NCI-H345 treated with DMSO at 0.1 percent for 48 hours (cell line): ENCODE results near the gene P2RX2.

Experiments
- DNase-seq: peaks from one replicate; lab custom pipeline; 2025; ENCODE audit not compliant: unreplicated experiment; lab: John Stamatoyannopoulos, UW

Gene P2RX2

DNA sequence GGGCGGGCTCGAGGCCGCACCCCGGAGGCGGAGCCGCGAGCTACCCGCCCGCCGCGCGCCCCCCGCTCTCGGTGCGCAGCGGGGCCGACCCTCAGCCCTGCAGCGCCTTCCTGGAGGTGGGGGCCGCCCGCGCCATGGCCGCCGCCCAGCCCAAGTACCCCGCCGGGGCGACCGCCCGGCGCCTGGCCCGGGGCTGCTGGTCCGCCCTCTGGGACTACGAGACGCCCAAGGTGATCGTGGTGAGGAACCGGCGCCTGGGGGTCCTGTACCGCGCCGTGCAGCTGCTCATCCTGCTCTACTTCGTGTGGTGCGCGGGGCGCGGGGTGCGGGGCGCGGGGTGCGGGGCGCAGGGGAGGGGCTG, at the start of gene P2RX2:
P2RX2 (plus strand) TSS at position 94 of the 361 bp plus-strand sequence; CDS start at position 135, 41 bp downstream.
- DNase-seq, result no peak

DNA sequence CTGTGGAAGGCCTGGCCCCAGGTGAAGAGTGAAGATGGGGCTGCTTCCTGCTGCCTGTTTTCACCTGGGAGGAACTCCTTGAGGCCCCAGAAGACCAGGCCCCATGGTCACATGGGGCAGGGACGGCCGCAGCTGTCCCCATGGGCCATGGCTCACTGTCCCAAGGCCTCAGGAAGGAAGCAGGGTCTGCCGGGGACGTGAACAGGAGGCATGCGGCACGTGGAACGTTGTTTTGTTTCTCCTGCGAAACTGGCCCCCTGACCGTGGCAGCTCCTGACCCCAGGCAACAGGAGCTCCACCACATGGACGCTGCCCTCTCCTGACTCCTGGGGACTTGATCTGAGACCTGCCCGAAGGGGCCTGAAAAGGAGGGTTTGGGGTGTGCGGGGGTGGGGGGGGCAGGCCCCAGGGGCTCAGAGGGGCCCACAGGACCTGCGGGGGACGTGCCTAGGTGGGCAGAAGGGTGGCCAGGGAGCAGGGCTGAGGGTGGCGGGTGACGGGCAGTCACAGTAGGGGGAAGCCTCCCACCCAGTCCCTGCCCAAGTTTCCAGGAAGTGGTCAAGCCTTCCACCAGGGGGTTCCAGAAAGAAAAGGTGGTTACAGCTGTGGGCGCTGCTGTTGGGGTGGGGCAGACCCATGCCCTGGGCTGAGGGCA, 49.6 kb upstream of the P2RX2 start:
- DNase-seq, result no peak

DNA sequence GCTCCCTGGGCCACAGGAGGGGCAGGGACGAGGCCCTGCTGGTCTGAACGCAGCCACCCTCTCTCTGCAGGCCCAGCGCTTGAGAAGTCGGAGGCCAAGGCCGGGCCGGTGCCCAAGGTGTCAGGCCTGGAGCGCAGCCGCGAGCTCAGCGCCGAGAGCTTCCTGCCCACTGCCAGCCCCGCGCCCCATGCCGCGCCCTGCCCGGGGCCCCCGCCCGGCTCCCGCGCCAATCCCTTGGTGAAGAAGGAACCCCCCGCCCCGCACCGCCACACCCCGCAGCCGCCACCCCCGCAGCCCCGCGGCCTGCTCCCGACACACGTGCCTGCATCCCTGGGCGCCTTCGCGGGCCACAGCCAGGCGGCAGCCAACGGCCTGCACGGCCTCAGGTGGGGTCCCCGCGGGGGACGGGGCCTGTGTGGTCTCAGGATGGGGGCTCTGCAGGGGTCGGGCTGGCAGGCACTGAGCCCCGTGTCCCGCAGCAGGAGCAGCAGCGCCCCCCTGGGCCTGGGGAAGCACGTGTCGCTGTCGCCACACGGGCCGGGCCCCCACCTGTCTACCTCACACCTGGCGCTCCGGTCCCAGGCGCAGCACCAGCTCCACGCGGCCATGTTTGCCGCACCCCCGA, 48.6 kb upstream of the P2RX2 start:
- DNase-seq, result no peak

DNA sequence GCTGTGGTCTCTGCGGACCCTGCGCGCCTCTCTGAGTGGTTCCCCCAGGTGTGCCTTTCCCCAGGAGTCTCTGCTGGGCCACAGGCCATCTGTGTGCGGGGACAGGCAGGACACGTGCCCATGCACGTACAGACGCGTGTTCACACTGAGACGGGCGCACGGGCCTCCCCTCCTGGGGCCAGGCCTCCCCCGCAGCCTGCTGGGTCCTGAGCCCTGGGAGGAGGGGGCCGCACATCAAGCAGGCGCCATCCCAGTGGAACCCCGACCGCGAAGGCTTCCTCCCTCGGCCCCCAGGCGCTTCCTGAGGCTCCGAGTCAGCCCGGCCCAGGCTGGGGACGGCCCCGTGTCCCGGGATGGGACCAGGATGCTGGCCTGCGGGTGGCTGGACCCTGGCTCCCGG, 47.9 kb upstream of the P2RX2 start:
- DNase-seq, result no peak

DNA sequence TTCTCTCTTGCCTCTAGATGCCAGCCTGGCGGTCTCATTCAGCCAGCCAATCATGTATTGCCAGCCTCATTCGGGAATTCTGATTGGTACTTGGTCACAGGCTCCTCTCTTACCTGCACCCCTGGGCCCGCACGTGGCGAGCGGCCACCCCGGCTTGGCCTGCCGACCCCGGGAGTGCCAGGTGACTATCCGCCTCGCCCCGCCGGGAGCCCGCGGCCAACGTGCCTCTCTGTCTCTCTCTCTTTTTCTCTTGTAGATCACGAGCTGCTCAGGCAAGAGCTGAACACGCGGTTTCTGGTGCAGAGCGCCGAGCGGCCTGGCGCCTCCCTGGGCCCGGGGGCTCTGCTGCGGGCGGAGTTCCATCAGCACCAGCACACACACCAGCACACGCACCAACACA, 47.5 kb upstream of the P2RX2 start:
- no peak for DNase-seq

DNA sequence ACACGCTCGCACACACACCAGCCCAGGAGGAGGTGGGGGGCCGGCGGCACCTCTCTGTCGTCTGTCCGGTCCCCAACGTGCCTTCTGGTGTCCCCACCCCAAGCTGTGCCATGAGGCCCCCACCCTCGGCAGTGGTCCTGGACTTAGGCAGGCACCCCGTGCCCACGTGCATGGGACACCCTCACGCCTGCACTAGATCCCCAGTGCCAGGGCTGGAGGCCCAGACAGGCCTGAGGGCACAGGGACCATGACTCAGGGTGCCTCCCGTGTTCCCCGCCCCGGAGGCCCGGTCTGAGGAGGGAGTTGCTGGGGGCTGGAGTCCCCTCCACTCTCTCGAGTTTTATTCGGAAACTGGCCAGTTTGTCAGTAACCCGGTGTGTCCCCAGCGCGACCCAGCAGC, 47.0 kb upstream of the P2RX2 start:
- DNase-seq, result no peak

DNA sequence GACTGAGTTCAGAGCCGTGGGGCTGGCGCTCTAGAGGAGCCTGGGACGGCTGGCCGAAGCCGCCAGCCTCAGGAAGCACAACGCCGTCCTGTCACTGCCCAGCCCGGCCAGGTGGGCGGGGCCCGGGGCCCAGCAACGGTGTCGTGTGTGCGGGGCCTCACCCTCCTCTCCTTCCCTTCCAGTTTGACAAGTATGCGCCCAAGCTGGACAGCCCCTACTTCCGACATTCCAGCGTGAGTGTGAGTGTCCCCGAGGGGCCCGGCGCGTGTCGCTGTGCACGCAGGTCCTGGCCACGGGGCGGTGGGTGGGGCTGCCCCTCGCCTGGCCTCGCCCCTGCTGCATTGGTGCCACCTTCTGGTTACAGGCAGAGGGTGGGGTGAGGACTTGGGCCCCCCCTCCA, 46.5 kb upstream of the P2RX2 start:
- DNase-seq, result no peak

DNA sequence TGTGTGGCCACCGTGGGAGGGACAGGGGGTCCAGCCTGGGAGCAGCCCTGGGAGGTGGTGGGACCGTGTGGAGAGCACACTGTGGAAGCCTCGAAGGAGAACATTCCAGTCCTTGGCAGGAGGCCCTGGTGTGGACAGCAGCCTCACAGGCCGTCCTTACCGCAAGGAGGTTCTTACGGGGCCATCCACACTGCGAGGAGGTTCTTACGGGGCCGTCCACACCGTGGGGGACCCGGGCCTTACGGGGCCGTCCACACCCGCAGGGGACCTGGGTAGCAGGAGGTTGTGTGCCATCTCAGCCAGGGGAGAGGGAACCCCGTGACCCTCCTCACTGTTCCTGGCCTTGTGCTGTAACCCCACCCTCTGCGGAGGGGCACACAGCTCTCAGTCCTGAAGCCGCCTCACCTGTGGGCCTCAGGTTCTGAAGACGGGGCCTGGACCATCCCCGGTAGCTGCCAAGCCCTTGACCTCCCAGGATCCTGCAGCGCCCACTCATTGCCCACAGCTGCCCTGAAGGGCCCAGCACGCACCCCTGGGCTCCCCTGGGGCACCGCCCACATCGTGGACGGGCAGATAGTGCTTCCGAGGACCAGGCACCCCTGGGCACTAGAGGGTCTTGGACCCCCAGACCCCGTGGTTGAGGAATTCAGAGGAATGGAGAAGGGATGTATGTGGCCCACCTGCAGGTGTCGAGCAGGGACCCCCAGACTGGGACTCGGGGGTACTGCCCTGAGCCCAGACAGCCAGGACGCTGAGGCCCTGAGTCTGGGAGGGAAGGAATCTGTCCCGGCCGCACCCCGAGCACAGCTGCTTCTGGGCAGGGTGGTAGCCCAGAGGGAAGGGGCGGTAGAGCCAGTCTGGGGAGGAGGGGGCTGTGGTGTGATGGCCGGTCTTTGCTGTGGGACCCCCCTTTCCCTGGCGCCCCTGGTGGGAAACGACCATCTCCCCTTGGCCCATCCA, 45.5 kb upstream of the P2RX2 start:
- no peak for DNase-seq

DNA sequence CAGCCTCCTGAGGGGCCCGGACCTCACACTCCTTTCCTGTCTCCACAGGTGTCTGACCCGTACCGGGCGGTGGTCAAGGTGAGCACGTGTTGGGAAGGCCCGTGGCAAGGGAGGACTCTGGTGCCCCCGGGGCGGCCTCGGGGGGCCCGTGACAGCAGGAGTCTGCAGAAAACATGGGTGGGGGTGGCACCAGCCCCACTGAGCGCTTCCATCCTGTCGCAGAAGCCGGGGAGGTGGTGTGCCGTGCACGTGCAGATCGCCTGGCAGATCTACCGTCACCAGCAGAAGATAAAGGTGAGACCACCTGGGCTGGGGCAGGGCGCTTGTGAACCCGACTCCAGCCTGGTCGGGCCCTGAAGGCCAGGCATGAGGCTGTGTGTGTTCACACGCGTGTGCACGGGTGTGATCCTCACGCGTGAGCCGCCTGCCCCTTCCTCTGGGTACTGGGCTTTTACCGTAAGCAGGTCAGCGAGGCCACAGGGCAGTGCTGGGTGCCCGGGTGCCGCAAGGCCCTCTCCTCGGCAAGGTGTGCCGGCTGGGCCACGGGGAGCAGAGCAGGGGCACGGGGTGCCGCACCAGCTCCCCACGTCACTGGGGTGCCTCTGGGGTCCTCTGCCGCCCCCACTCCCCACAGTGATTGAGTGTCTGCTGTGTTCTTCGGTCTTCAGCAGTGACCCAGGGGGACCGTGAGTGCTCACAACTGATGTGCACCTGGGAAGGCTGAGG, 44.1 kb upstream of the P2RX2 start:
- DNase-seq, result no peak

DNA sequence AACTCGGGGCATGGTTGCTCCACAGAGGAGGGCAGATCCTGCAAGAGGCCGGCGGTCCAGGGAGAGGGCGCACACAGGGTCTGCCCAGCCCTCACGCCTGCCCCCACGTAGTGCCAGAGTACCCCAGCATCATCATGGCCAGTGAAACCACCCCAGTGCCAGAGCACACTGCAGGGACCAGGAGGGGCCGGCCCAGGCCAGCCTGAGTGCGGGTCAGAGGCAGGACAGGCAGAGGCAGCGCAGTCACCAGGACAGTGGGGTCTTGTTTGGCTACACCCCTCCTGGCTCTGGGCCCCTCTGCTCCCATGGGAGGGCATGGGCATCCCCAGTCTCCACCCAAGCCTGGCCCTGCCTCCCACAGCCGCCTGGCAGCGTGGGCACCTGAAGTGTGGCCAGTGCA, 42.9 kb upstream of the P2RX2 start:
- no peak for DNase-seq

DNA sequence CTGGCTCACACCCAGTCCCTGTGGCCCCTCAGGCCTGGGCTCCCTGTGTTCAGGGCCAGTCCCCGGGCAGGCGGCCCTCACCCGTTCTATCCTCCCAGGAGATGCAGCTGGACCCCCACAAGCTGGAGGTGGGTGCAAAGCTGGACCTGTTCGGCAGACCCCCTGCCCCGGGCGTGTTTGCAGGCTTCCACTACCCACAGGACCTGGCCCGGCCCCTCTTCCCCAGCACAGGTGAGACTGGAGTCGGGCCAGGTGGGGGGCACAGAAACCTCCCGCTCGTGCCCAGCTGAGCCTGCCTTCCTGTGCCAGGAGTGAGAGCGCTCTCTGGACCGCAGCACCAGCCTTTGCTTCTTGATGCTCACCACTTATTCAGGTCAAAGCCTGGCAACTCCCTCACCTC, 41.9 kb upstream of the P2RX2 start:
- no peak for DNase-seq

DNA sequence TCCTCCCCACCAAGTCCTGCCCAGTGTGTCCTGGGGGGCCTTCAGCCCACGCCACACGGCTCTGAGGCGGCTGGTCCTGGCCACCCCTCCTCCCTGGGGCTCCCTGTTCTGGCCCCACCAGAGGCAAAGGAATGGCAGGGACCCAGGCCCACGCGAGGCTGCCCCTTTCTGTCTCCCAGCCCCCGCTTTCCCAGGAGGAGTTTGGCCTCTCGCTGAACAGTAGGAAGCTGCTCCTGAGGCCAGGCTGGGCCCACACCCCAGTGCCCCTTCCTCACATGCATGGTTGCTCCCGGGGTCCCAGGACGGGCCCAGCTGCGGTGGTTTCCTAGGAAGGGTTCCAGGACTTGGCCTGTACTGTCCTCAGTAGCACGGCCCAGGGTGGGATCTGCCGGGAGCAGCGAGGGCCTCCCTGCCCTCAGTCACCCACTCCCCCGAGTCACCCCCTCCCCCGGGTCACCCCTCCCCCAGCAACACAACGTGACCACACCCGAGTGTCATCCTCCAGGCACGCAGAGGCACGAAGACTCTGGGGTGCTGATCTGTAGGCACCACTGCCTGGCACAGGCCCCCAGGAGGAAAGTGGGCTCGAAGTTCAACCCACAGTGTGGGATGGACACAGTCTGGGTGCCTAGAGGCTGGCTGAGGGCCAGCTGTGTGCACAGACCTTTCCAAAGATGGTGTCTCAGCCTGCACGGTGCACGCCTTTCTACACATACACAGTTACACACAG, 41.2 kb upstream of the P2RX2 start:
- no peak for DNase-seq

DNA sequence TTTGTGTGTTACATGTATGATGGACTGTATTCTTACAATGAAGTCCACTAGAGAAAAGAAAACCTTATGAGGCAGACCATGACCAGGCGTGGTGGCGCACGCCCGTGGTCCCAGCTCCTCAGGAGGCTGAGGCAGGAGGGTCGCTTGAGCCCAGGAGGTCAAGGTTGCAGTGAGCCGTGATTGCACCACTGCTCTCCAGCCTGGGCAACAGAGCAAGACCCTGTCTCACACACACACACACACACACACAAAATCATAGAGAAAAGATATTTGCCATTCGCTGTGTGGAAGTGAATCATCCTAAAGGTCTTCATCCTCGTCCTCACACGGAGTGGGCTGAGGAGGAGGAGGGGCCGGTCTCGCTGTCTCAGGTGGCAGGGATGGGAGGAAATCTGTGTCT, 40.5 kb upstream of the P2RX2 start:
- DNase-seq, result no peak

DNA sequence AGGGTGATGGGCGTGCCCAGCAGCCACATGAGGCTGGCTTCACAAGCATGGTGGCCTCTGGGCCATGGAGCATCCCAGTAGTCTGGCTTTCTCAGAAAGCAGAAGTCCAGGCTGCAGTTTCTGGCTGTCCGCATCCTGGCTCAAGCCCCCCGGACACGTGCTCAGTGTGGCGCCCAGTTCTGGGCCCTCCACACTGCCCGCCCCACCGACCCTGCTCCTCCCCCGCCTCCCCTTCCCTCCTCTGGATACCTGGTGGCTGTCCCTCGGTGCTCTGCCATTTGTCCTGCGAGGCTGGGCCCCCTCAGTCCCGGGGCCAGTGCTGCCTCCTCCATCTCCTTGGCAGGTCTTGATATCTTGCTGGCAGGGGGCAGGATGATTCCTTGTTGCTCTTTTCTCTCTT, 39.8 kb upstream of the P2RX2 start:
- no peak for DNase-seq

DNA sequence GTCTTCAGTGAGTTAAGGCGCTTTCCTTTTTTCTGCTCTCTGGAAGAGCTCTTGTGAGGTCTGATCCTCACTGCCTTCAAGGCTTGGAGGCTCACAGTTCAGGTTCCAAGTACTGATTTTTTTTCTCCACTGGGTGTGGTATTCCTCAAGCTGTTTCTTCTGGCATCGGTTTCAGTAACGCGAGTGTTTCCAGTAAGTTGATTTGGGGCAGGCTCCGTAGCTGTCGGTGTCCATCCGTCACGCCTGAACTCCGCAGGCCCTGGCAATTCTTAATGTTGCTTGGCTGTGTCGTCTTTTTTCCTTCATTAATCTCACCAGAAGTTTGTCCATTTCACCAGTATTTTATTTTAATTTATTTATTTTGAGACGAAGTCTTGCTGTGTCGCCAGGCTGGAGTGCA, 38.8 kb upstream of the P2RX2 start:
- DNase-seq, result no peak

DNA sequence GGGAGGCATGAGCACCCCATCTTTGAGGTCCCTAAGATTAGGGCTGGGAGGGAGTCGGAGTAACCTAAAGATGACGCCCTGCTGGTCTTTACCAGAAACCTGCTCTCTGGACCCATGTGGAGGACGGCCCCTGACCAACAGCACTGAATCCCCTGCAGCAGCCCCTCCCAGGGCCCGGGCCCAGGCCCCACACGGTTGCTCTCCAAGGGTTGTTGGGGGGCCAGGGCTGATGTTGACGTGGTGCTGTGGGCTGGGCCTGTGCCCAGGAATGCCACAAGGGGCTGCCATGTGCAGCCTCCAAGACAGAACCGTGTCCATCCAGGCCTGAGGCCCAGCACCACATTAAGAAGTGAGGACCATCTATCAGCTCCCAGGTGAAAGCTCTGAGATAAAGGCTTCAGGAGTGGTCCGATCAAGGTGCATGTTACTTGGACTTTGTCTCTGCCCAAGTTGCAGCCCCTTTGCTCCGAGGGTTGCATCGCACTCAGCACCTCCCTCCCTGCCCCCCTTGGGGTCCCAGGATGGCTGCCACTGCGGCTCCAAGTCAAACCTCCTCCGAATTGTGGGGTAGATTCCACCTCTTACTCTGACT, 37.8 kb upstream of the P2RX2 start:
- DNase-seq, result no peak

DNA sequence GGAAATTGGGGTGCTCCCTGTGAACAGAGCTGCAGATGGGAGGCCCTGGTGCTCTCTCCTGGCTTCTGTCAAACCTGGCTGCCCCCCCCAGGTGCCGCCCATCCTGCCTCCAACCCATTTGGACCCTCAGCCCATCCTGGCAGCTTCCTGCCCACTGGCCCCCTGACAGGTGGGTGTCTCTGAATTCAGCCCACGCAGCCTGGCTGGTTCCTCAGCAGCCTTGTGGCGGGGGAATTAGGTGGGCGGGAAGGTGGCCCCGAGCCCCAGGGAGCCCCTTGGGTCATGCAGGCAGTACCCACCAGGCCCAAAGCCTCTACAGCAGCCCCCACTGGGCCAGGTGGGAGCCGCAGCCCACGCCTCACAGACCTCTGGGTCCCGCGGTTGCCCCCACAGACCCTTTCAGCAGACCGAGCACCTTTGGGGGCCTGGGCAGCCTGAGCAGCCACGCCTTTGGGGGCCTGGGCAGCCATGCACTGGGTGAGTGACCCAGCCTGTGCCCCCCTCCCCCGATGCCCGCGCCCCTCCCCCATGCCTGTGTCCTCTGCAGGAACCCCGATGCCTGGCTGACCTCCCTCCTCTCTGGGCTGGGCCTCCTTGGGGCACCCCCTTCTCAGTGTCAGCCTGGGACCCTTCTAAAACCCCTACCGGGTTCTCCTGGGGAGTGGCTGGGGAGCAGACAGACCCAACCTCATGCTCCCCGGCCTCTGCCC, 37.1 kb upstream of the P2RX2 start:
- DNase-seq, result no peak

DNA sequence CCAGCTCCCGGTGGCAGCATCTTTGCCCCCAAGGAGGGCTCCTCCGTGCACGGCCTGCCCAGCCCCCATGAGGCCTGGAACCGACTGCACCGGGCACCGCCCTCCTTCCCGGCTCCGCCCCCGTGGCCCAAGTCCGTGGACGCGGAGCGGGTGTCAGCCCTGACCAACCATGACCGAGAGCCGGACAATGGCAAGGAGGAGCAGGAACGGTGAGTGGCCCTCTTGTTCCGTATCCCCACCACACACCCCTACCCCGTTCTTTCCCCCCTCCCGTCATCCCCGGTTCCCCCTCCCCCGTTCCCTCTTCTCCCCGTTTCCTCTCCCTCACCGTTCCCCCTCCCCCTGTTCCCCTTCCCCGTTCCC, 36.5 kb upstream of the P2RX2 start:
- DNase-seq, result no peak

DNA sequence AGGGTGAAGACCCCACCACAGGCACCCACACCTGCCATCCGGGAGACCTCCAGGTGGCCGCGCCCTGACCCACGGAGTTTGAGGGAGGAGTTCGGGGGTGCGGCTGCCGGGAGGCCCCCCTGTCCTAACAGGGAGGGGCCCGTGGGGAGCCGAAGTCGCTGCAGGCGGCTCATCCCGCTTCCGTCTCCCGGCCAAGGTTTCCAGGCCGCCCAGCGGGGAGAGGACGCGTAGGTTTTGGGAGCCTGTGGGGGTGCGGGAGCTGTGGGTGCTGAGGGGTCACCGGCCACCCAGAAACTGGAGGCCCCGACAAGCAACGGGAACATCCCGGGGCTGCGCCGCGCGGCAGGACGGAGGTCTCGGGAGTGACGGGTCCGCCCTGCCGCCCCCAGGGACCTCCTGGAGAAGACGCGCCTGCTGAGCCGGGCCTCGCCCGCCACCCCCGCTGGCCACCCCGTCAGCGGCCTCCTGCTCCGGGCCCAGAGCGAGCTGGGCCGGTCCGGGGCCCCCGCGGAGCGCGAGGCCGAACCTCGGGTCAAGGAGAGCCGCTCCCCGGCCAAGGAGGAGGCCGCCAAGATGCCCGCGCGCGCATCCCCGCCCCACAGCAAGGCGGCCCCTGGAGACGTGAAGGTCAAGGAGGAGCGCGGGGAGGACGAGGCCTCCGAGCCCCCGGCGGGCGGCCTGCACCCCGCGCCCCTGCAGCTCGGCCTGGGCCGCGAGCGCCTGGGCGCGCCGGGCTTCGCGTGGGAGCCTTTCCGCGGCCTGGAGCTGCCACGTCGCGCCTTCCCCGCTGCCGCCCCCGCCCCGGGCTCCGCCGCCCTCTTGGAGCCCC, 35.8 kb upstream of the P2RX2 start:
- no peak for DNase-seq
